OCI-M1 (cell line): ENCODE data around the gene AUP1.

ENCODE experiments used
- DNase-seq: peaks from one replicate; lab custom pipeline; 2025; lab: John Stamatoyannopoulos, UW

Gene AUP1

DNA sequence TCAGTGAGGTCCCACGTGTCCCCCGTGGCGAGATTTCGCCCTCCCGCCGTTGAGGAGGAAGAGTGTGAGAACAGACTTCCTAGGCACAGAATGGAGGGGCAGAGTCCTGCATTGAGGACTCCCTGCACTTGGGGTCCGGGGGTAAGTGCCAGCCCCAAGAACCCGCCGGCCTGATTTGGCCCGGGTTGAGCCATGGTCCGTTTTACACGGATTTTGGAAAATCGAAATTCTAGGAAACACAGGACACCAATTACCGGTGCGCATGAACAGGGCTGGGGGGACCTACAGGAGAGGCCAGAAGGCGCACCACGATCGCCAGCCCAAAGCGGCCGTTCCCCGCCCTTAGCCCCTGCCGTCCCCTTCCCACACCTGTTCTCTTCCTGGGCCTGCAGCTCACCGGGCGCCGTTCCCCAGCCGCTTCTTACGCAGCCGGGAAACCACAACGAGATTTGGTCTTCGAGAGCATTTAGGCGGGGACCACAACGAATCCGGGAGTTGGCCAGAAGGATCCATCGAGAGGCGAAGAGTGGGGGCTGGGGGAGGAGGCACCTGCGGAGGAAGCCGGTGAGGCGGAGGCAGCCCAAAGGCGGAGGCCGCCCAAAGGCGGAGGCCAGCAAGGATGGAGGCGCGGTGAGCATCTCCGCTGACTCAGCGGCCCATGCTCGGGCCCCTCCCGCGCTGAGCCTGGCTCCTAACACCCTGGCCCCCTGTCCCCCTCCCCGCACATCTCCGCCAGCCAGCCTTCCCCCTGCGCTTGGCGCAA is 15.7 kb downstream of the AUP1 start:
- no peak for DNase-seq

GRCh38 chr2:74512744-74513604 is 16.5 kb downstream of the AUP1 start:
- DNase-seq: no peak

DNA sequence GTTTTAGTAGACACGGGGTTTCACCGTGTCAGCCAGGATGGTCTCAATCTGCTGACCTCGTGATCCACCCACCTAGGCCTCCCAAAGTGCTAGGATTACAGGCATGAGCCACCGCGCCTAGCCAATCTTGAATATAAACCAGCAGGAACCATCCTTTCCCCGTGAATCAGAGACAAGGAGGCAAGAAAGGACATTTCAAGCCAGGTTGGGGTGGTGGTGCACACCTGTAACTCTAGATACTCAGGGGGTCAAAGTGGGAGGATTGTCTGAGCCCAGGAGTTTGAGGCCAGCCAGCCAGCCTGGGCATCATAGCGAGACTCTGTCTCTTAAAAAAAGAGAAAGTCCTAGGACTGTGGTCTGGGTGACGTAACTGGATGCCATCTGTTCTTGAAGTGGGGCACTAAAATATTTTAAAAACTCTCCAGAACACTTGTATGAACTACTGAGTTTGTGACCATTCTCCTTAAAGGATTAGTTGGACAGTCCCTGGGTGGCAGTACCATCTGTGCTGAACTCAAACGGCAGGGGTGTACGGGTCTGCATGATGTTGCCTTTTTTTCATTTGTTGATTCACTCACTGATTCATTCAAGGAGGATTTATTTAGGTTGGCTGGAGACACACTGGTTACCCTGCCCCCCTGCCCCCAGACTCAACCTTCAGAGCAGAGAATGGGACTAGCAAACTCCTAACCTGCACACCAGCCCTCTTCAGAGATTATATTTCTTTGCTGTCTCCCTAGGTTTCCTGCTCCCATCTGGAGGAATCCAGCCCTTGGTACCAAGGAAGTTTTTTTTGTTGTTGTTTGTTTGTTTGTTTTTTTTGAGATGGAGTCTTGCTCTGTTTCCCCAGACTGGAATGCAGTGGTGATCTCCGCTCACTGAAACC is 18.2 kb downstream of the AUP1 start:
- no peak for DNase-seq

DNA sequence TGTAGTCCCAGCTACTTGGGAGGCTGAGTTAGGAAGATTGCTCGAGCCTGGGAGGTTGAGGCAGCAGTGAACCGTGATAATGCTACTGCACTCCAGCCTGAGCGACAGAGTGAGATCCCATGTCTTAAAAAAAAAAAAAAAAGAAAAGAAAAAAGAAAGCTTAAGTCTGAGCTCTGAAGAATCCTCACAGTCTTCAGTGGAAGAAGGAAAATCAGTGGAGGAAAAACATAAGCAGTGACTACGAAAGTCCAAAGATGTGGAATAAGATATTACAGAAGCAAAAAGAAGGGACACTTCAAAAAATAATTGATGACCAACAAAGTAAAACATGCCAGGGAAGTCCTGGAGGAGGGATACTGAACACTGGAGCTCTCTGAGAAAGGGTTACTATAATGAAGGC is 19.2 kb downstream of the AUP1 start:
- DNase-seq: no peak

- no peak for DNase-seq
These were observed 21.5 kb downstream of the AUP1 start for GRCh38 chr2:74507926-74508520.

- DNase-seq: peak; percentile 97
These were observed 22.2 kb downstream of the AUP1 start, which contains the start of gene PCGF1 for GRCh38 chr2:74507145-74507925. Gene PCGF1 (minus strand): TSS chr2:74507695. CDS start chr2:74507668, 27 bp downstream.

DNA sequence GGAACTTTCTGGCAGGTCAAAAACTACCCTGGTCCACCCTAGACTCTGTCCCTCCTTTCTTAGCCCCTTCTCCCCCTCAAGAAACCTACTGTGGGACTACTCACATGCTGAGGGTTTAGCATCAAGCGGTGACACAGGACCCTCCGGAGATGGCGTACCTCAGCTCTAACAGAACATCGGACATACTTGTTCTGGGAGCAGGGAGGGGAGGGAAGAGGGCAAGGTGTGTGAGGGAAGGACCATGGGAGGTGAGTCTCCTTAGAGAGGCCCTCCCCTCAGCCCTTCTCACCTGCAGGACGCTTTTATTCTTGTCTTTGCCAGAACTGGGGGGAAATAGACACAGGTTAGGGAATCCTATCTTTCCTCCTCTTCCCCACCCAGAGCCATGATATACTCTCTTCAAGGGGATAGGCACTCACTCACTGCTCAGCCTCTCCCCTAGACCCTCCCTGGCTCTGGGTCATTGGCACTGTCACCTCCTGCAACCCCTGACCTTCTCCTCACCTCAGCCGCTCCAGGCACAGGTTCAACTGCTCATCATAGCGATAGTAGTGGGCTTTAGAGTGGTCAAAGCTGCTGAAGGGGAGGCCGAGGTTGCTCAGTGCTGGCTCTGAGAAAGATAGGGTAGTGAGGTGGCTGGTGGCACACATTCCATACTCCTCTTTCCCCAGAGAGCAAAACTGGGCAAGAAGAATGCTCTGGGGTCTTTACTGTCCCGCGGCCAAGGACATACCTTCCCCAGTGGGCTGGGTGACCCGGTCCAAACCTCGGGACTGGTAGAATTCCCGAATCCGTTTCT is 23.9 kb downstream of the AUP1 start:
- DNase-seq: no peak

- DNase-seq: no peak
These were observed 24.9 kb downstream of the AUP1 start for GRCh38 chr2:74504591-74504990.

GRCh38 chr2:74503506-74504475 is 25.7 kb downstream of the AUP1 start:
- DNase-seq: no peak

DNA sequence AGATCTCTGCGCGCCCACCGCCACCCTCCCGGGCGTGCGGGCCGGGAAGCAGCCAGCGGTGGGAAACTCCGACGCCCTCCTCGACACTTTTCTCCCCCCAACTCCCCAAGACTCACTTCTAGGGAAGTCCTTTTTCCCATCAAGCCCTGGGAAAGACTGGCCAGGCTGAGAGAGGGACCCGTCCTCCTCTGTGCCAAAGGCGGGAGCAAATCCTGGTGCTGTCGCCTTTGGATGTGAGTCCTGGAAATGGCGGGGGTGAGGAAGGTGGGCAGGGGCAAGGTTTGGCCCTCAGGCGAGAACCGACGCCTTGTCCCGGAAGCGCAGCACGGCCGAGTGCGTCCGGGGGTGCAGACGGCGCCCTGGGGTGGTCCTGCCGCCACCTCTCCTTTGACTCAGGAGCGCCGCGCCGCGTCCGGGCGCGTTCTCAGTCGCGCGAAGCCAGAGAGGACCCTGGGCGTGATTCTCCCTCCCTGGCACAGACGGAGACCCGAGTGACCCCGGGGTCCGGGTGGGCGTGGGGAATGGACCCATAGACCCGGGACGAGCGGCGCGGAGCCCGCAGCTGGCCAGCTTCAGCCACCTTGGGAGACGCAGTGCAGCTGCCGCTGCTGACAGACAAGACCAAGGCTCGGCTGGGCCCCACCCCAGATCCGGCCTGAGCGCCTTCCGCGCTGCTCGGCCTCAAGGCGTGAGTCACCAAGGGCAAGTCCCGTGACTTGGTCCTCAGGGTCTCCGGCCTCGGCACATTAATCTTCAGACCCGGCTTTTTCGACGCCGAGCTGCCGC is 26.6 kb downstream of the AUP1 start:
- no peak for DNase-seq

DNA sequence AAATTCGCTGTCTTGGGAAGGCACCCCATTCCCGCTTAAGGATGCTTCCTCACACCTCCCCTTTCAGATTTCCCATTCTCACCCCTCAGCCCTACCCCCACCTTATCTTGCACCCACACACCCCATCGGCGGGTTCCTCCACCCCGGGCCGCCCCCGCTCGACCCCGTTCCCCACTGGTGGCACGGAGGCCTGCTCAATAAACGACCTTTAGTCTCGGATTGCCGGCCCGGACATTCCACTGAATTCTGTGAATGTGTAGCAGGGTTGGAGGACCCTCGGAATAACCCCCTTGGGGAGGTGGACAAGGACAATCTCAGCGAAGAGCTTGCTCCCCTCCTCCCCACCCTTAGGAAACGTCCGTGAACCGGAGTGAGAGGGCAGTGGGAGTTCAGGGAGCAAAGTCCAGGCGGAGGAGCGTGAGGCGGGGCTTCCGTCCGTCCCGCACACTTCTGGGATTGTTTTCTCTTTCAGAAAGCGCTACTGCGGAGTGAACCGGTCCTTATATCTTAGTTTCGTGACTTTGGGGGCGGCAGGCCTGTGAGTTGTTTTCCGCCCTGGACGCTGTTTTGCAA is 27.3 kb downstream of the AUP1 start:
- DNase-seq: no peak

GRCh38 chr2:74501335-74502071 is 28.0 kb downstream of the AUP1 start:
- no peak for DNase-seq

- no peak for DNase-seq
These were observed 28.9 kb downstream of the AUP1 start for GRCh38 chr2:74500578-74500946.

DNA sequence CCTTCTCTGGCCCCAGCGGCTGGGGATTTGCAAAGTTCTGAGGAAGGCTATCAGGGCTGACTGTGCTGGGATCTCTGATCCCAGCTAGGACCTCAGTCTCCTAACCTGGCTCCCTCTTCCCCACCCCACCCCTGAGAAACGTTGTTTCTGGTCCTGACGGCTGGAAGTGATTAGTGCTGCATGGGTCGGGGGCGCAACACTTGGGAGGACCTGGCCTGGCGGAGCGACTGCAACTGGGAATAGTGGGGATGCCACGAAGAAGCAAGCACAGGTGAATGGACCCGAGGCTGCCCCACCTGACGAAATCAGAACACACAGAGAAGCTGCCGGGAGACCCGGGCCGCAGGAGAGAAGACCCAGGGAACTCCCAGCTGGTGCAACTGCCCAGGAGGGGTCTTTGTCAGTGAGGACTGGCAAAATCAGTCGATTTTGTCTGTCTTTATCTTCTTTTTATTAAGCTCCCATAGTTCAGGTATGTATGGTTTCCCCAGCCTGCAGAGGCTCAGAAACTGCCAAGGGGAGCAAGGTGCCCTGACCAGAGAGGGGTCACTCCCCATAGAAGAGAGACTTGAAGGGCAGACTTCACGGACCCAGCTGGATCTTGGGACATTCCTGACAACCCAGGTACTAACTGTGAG is 29.4 kb downstream of the AUP1 start:
- DNase-seq: no peak

DNA sequence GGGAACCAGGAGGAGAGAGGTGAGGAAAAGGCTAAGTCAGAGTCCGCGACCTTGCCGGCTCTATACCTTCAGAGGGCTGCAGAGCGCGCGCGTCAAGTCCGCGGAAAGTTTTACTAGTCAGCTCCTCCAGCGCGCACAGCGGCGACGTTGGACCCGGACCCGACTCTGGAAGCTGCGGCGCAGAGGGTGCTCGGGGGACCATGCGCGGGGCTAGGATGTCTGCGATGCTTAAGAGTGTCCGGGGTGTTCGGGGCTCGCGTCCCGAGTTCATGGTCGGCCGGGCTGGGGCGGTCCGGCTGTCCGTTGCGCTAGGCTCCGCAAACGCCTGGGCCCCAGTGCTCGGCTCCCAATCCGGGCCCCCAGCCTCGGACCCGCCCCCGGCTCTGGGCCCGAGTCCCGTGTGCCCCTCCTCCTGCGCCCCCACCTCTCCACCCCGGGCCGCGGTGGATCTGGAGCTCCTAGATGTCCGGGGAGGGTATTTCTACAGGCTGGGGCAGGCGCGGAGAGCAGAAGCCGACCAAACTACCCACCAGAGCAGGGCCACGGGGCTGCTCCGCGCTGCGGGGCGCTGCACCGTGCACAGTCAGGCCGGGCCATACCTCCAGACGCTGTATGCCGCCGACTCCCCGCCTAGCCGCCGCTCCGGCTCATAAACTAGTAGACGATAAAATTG is 30.1 kb downstream of the AUP1 start, which contains the start of gene LBX2:
Gene LBX2 (minus strand): TSS at position 337 of the 673 bp plus-strand sequence. CDS start 66 bp downstream, at position 271.
- no peak for DNase-seq
